ENCODE measurements around the gene OXLD1. TPM values are rescaled to one million over a fixed set of nuclear protein-coding genes. Genes with fewer than 3 reads are reported as not detected.

The OXLD1 gene
- total RNA-seq, 2 experiments from 2014 or later, result 56.6 to 60.1 TPM

DNA sequence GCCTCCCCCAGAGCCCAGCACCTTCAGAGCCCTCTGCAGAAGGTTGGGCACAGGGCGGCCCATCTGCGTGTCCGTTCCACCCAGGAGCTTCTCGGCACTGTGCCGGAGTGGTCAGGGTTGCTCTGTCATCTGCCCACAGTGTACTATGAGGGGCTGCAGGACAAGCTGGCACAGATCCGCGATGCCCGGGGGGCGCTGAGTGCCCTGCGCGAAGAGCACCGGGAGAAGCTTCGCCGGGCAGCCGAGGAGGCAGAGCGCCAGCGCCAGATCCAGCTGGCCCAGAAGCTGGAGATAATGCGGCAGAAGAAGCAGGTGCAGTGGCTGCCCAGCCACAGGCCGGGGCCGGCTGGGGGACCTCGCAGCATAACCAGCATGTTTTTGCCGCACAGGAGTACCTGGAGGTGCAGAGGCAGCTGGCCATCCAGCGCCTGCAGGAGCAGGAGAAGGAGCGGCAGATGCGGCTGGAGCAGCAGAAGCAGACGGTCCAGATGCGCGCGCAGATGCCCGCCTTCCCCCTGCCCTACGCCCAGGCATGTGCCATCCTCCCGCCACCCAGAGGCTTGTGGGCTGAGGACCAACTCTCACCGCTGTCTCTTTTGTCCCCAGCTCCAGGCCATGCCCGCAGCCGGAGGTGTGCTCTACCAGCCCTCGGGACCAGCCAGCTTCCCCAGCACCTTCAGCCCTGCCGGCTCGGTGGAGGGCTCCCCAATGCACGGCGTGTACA, 30.0 kb upstream of the OXLD1 start:
- no peak overlapping the region for H3K4me3 Mint-ChIP-seq
- no peaks in the 10 kb centered on the region for H3K27me3 Mint-ChIP-seq
- peaks cover 14% of the 10 kb centered on the region for H3K36me3 Mint-ChIP-seq
- DNase-seq, result no peak
- H3K9me3 Mint-ChIP-seq, result no peaks in the 10 kb centered on the region
- ATAC-seq (ENCODE audit: low read depth), result no peak
- POLR2A ChIA-PET, result interaction anchor here (1.3 kb wide), 1 partner anchor 13 kb away, joined by 4 read pairs; the partner anchor contains the start of genes ARL16 and HGS
- H3K4me1 Mint-ChIP-seq, result peaks cover 9% of the 10 kb centered on the region
- no peak overlapping the region for H3K27ac Mint-ChIP-seq

DNA sequence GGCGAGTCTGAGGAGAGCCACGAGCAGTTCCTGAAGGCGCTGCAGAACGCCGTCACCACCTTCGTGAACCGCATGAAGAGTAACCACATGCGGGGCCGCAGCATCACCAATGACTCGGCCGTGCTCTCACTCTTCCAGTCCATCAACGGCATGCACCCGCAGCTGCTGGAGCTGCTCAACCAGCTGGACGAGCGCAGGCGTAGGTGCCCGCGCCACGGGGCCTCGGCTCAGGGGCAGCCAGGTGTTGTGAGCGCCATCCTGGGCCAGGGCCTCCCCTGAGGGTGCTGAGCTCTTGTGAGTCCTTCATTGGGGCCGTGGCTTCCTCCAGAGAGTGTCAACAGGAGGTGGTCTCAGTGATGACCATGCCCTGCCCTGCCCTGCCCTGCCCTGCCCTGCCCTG, 29.4 kb upstream of the OXLD1 start:
- Mint-ChIP-seq H3K4me1 (peaks cover 6% of the 10 kb centered on the region), H3K4me3 (no peak overlapping the region), H3K36me3 (peaks cover 12% of the 10 kb centered on the region), H3K9me3 (no peaks in the 10 kb centered on the region), H3K27me3 (no peaks in the 10 kb centered on the region), H3K27ac (no peak overlapping the region)
- POLR2A ChIA-PET, result interaction anchor here (0.8 to 1.3 kb wide), 3 partner anchors 12 to 30 kb away, joined by 4 read pairs; partner anchors contain the start of genes ARL16 and HGS
- DNase-seq (no peak), ATAC-seq (ENCODE audit: low read depth) (no peak)

DNA sequence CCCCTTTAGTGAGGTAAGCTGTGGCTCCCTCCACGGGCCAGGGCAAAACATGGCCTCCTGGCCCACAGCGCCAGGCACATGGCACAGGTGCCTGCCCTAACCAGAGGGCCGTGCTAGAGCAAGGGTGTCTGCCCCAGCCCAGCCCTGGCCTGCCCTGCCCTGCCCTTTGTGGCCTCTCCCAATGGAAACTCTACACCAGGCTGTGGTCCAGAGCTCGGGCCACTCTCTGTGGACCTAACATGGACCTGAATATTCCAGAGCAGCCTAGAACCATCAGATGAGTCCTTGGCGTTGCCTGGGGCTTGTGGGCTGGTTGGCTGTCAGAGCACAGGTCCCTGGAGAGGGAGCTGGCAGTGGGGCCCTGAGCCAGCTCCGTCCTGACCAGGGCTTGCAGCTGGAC, 28.8 kb upstream of the OXLD1 start:
- Mint-ChIP-seq H3K4me3 (no peak overlapping the region), H3K36me3 (peaks cover 12% of the 10 kb centered on the region), H3K27me3 (no peaks in the 10 kb centered on the region), H3K9me3 (no peaks in the 10 kb centered on the region), H3K27ac (no peak overlapping the region), H3K4me1 (peaks cover 5% of the 10 kb centered on the region)
- DNase-seq, result no peak
- no peak for ATAC-seq (ENCODE audit: low read depth)
- POLR2A ChIA-PET, result interaction anchor here (0.8 to 1.3 kb wide), 3 partner anchors 12 to 30 kb away, joined by 4 read pairs; partner anchors contain the start of genes ARL16 and HGS

DNA sequence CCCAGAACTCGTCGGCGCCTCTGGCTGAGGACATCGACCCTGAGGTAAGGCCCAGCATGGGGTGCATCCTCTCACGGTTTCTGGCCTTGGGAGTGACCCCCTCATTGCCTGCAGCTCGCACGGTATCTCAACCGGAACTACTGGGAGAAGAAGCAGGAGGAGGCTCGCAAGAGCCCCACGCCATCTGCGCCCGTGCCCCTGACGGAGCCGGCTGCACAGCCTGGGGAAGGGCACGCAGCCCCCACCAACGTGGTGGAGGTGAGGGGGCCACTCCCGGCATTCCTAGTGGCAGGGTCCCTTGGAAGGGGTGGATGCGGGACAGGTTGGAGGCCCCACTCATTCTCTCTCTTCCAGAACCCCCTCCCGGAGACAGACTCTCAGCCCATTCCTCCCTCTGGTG, 28.4 kb upstream of the OXLD1 start:
- POLR2A ChIA-PET, result interaction anchor here (1.1 kb wide), 1 partner anchor 29 kb away, joined by 4 read pairs; no protein-coding TSS in a partner anchor
- ATAC-seq (ENCODE audit: low read depth), result no peak
- no peak overlapping the region for H3K4me3 Mint-ChIP-seq
- peaks cover 5% of the 10 kb centered on the region for H3K4me1 Mint-ChIP-seq
- no peaks in the 10 kb centered on the region for H3K27me3 Mint-ChIP-seq
- H3K36me3 Mint-ChIP-seq, result peaks cover 16% of the 10 kb centered on the region
- H3K27ac Mint-ChIP-seq, result no peak overlapping the region
- no peaks in the 10 kb centered on the region for H3K9me3 Mint-ChIP-seq
- no peak for DNase-seq

DNA sequence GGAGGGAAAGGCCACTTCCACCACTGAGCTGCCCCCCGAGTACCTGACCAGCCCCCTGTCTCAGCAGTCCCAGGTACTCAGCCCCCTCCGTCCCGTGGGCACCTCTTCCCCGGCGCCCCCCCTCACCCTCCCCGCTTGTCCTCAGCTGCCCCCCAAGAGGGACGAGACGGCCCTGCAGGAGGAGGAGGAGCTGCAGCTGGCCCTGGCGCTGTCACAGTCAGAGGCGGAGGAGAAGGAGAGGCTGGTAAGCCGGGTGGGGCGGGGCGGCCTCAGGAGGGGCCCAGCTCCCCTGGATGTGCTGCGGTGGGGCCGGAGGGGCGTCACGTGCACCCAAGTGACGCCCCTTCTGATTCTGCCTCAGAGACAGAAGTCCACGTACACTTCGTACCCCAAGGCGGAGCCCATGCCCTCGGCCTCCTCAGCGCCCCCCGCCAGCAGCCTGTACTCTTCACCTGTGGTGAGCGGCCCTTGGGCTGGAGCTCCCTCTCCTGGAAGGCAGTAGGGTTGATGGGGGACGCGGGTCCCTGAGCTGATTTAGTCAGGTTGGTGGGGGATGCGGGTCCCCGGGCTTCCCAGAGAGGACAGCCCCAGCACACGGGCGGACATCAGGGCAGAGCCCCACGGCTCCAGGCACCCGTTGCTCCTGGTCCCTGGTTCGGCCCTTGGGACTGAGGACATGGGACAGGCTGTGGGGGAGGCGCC, 27.3 kb upstream of the OXLD1 start:
- Mint-ChIP-seq H3K4me1 (peaks cover 2% of the 10 kb centered on the region), H3K4me3 (no peak overlapping the region), H3K36me3 (peaks cover 13% of the 10 kb centered on the region), H3K27me3 (no peaks in the 10 kb centered on the region), H3K27ac (no peak overlapping the region), H3K9me3 (no peaks in the 10 kb centered on the region)
- POLR2A ChIA-PET, result interaction anchor here (1.0 to 1.2 kb wide), 2 partner anchors 9 kb away, joined by 3 read pairs; partner anchors contain the start of gene MRPL12
- DNase-seq (no peak), ATAC-seq (ENCODE audit: low read depth) (no peak)

DNA sequence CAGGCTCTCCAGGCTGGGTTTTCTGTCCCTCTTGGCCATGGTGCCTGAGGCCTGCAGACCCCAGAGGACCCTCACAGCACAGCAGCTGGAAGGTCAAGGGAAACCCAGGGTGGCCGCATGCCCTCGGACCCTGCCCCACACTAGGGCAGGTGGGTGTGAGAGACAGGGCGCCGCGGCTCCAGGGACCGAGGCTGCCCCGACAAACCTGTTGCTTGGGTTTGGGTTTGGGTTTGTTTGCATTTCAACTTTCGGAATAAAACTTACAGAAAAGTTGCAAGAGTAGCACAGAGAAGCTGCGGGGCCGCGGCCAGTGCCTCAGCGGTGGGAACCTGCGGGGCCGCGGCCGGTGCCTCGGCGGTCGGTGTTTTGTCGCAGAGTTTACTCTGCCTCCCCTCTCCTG, 25.2 kb upstream of the OXLD1 start:
- ATAC-seq (ENCODE audit: low read depth) (no peak), DNase-seq (no peak)
- H3K36me3 Mint-ChIP-seq, result peaks cover 14% of the 10 kb centered on the region
- peaks cover 2% of the 10 kb centered on the region for H3K4me1 Mint-ChIP-seq
- POLR2A ChIA-PET, result interaction anchor here (0.6 kb wide), 1 partner anchor 1418 kb away, joined by 4 read pairs; no protein-coding TSS in a partner anchor
- H3K27ac Mint-ChIP-seq, result no peak overlapping the region
- no peaks in the 10 kb centered on the region for H3K27me3 Mint-ChIP-seq
- no peak overlapping the region for H3K4me3 Mint-ChIP-seq
- no peaks in the 10 kb centered on the region for H3K9me3 Mint-ChIP-seq

DNA sequence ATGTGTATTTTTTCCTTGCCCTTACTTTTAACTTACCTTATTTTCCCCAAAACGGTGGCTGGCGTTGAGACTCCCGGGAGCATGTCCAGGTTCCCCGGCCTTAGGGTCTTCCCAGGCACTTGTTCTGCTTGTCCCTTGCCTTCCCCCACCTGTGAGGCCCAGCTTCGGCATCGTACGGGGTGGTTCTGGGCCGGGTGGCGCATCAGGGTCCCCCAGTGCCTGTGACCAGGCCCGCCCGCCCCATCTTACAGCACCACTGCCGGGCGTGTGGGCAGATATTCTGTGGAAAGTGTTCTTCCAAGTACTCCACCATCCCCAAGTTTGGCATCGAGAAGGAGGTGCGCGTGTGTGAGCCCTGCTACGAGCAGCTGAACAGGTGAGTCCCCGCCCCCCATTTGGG, 24.8 kb upstream of the OXLD1 start:
- Mint-ChIP-seq H3K36me3 (peaks cover 16% of the 10 kb centered on the region), H3K4me3 (no peak overlapping the region)
- POLR2A ChIA-PET, result interaction anchor here (0.6 kb wide), 1 partner anchor 1418 kb away, joined by 4 read pairs; no protein-coding TSS in a partner anchor

DNA sequence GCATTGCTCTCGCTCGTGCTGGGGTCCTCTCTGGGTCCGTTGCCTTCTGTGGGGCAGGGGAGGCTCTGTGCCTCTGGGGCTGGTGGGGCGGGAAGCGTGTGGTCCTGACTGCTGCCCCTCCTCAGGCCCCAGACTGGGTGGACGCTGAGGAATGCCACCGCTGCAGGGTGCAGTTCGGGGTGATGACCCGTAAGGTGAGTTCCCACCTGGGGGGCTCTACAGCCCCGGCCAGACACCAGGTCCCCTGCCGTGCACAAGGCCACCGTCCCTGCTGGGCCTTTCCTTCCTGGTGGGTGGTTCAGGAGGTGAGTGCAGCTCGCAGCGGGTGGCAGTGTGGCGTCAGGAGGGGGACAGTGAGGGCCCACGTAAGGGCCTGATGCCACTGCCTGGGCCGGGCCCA, 24.1 kb upstream of the OXLD1 start:
- peaks cover 17% of the 10 kb centered on the region for H3K36me3 Mint-ChIP-seq
- ATAC-seq (ENCODE audit: low read depth) (no peak), DNase-seq (no peak)
- no peaks in the 10 kb centered on the region for H3K9me3 Mint-ChIP-seq
- peaks cover 5% of the 10 kb centered on the region for H3K4me1 Mint-ChIP-seq
- H3K27ac Mint-ChIP-seq, result no peak overlapping the region
- H3K4me3 Mint-ChIP-seq, result no peak overlapping the region
- H3K27me3 Mint-ChIP-seq, result no peaks in the 10 kb centered on the region
- POLR2A ChIA-PET, result no interaction called here

More for the DNA sequence above, 24.8 kb upstream of the OXLD1 start:
- Mint-ChIP-seq H3K27ac (no peak overlapping the region), H3K27me3 (no peaks in the 10 kb centered on the region), H3K4me1 (peaks cover 2% of the 10 kb centered on the region), H3K9me3 (no peaks in the 10 kb centered on the region)
- no peak for ATAC-seq (ENCODE audit: low read depth)
- no peak for DNase-seq

DNA sequence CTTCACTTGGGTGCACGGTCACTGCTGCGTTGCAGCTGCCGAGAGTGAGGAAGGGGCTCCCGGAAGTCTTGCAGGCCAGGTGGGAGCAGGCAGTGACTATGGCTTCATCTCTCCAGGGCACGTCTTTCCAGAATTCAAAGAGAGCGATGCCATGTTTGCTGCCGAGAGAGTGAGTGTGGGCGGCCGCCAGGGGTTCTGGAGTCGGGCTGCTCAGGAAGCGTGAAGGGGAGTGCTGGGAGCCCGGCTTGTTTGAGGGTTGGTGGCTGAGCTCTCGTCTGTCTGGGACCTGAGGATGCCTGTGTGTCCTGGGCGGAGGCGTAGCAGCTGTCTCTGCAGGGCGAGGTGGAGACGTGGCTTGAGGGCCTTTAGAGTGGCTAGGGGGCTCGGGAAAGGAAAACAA, 23.7 kb upstream of the OXLD1 start:
- no peaks in the 10 kb centered on the region for H3K27me3 Mint-ChIP-seq
- POLR2A ChIA-PET, result no interaction called here
- no peaks in the 10 kb centered on the region for H3K9me3 Mint-ChIP-seq
- no peak overlapping the region for H3K27ac Mint-ChIP-seq
- H3K4me3 Mint-ChIP-seq, result no peak overlapping the region
- DNase-seq (no peak), ATAC-seq (ENCODE audit: low read depth) (no peak)
- peaks cover 17% of the 10 kb centered on the region for H3K36me3 Mint-ChIP-seq
- peaks cover 10% of the 10 kb centered on the region for H3K4me1 Mint-ChIP-seq

DNA sequence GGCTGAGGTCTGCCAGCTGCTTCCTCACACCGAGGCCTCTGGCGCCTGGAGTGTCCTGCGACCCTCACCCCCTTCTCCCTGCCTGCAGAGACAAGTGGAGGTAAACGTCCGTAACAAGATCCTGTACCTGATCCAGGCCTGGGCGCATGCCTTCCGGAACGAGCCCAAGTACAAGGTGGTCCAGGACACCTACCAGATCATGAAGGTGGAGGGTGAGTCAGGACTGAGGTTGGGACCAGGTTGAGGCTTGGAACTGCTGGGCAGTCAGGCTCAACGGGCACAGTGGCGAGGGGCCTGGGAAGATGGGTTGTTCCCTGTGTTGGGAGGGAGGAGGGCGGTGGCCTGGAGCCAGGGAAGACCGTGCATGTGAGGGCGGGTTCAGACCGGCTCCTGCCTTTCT, 22.2 kb upstream of the OXLD1 start:
- DNase-seq (no peak), ATAC-seq (ENCODE audit: low read depth) (no peak)
- no peak overlapping the region for H3K4me3 Mint-ChIP-seq
- POLR2A ChIA-PET, result no interaction called here
- H3K9me3 Mint-ChIP-seq, result no peaks in the 10 kb centered on the region
- H3K36me3 Mint-ChIP-seq, result peaks cover 18% of the 10 kb centered on the region
- H3K4me1 Mint-ChIP-seq, result peaks cover 17% of the 10 kb centered on the region
- H3K27me3 Mint-ChIP-seq, result no peaks in the 10 kb centered on the region
- H3K27ac Mint-ChIP-seq, result no peak overlapping the region

DNA sequence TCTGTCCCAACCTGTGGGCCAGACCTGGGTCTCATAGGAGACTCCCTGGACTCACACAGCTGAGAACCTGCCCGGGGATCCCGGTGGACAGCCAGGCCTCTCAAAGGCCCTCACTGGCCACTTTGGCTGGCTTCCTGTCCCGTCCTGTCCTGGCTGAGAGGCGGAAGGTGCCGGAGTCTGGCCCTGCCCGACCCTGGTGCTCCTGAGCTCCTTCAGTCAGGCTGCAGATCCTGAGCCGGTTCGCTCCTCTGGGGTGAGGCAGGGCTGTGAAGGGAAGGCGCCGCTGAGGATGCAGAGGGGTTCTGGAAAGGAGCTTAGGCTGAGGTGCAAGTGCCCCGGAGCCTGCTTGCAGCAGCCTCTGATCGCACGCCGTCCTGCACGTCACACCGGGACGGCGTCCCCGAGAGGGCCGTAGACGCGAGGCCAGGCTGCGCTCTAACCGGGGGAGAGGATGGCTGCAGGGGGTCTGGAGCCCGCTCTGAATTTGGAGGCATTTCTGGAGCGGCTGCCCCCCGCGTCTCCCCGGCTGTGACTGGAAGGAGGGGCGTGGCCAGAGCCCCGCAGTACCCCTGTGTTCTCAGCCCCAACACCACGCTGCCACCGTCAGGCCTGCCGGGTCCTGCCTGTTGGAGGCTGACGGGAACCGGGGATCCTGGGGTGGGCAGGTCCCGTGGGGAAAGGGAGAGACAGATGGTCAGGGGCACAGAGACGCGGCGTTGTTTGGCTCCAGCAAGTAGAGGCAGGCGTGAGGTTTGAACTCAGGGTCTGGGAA, 21.6 kb upstream of the OXLD1 start:
- ATAC-seq (ENCODE audit: low read depth) (no peak), DNase-seq (no peak)
- H3K36me3 Mint-ChIP-seq, result peaks cover 18% of the 10 kb centered on the region
- no peaks in the 10 kb centered on the region for H3K27me3 Mint-ChIP-seq
- H3K9me3 Mint-ChIP-seq, result no peaks in the 10 kb centered on the region
- peaks cover 17% of the 10 kb centered on the region for H3K4me1 Mint-ChIP-seq
- POLR2A ChIA-PET, result no interaction called here
- H3K27ac Mint-ChIP-seq, result peak overlapping the region; percentile 30
- H3K4me3 Mint-ChIP-seq, result no peak overlapping the region

DNA sequence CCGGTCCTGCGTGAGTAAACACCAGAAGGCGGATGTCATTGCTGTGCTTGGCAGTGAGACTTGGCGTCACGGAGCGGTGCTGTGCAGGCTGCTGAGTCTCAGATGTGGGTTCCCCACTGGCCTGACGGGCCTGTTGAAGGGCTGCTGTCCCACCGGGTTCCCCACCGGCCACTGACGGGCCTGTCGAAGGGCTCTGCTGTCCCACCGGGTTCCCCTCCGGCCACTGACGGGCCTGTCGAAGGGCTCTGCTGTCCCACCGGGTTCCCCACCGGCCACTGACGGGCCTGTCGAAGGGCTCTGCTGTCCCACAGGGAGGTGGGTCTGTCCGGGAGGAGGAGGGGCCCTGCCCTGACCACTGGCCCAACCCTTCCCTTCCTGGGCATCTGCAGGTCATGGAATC, 20.2 kb upstream of the OXLD1 start:
- DNase-seq (no peak), ATAC-seq (ENCODE audit: low read depth) (no peak)
- H3K4me3 Mint-ChIP-seq, result no peak overlapping the region
- no peaks in the 10 kb centered on the region for H3K27me3 Mint-ChIP-seq
- H3K36me3 Mint-ChIP-seq, result peaks cover 16% of the 10 kb centered on the region
- POLR2A ChIA-PET, result no interaction called here
- peaks cover 24% of the 10 kb centered on the region for H3K4me1 Mint-ChIP-seq
- no peaks in the 10 kb centered on the region for H3K9me3 Mint-ChIP-seq
- no peak overlapping the region for H3K27ac Mint-ChIP-seq

DNA sequence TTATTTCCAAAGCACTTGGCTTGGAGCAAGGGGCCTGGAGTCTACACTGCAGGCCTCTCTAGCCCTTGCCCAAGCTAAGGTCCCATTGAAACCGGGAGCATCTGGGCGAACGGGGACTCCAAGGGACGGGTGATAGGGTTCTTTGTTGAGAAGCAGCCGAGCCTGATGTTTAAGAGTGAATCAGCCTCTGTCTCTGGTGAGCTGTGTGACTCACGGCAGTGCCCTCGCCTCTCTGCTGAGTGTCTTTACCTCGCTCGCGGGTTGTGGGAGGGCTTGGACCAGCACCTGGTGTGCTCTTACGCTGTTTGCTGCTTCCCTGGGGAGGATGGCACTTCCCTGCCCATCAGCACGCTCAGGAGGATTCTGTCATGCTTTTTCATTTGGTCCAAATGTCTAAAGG, 18.7 kb upstream of the OXLD1 start:
- Mint-ChIP-seq H3K36me3 (peaks cover 15% of the 10 kb centered on the region), H3K27me3 (no peaks in the 10 kb centered on the region), H3K4me3 (peak overlapping the region; percentile 98), H3K4me1 (peaks cover 24% of the 10 kb centered on the region), H3K27ac (peak overlapping the region; percentile 9), H3K9me3 (no peaks in the 10 kb centered on the region)
- no peak for DNase-seq
- ATAC-seq (ENCODE audit: low read depth), result no peak
- POLR2A ChIA-PET, result interaction anchor here (1.2 to 4.5 kb wide), 5 partner anchors 9 to 172 kb away, joined by 3 to 69 read pairs (median 15); partner anchors contain the start of genes ACTG1, CCDC137, MRPL12 and OXLD1
